HEK293T (cell line): Measurements from ENCODE around the gene KRTAP4-7.
"Not testable (repeated sequence)": the region's sequence is repeated elsewhere in the genome, so short reads cannot be mapped to it uniquely, and the experiment has no call there.

Experiments
- CTCF ChIA-PET: fragments of 350-600 bp; formaldehyde crosslinking; extraction: SDS; loops from one replicate; lab custom pipeline; 2021; ENCODE audit warnings: antibody characterized with exemption, inconsistent platforms; lab: Yijun Ruan, JAX
- POLR2A ChIA-PET: fragments of 350-600 bp; formaldehyde crosslinking; extraction: SDS; loops from one replicate; lab custom pipeline; 2020; ENCODE audit warnings: antibody characterized with exemption, inconsistent platforms; lab: Yijun Ruan, JAX
- DNase-seq: peaks from one replicate; pipeline ENCODE4 v3.0.0; 2012; ENCODE audit warnings: mixed read lengths; ENCODE audit errors: extremely low spot score
- ARNT ChIP-seq: fragments of 450-650 bp; IDR thresholded peaks from 2 replicates; pipeline ENCODE4 v1.6.1; 2017; ENCODE audit warnings: mild to moderate bottlenecking
- BHLHE40 ChIP-seq: fragments of 450-650 bp; IDR thresholded peaks from 2 replicates; pipeline ENCODE4 v1.6.1; 2016; ENCODE audit warnings: mild to moderate bottlenecking, moderate library complexity, borderline replicate concordance
- CTBP1 ChIP-seq: fragments of 450-650 bp; IDR thresholded peaks from 2 replicates; pipeline ENCODE4 v1.6.1; 2016; ENCODE audit warnings: borderline replicate concordance
- ELF4 ChIP-seq: fragments of 450-650 bp; IDR thresholded peaks from 2 replicates; pipeline ENCODE4 v1.6.1; 2017; ENCODE audit warnings: antibody characterized with exemption
- FOXA1 ChIP-seq: fragments of 450-650 bp; IDR thresholded peaks from 2 replicates; pipeline ENCODE4 v1.6.1; 2016; ENCODE audit warnings: mild to moderate bottlenecking
- FOXK2 ChIP-seq: fragments of 450-650 bp; IDR thresholded peaks from 2 replicates; pipeline ENCODE4 v1.6.1; 2016; ENCODE audit warnings: mild to moderate bottlenecking
- FOXM1 ChIP-seq: fragments of 450-650 bp; IDR thresholded peaks from 2 replicates; pipeline ENCODE4 v1.6.1; 2017; ENCODE audit warnings: mild to moderate bottlenecking, borderline replicate concordance
- HDGF ChIP-seq: fragments of 450-650 bp; IDR thresholded peaks from 2 replicates; pipeline ENCODE4 v1.6.1; 2017; ENCODE audit warnings: antibody characterized with exemption, borderline replicate concordance
- L3MBTL2 ChIP-seq: fragments of 450-650 bp; conservative IDR thresholded peaks from 2 replicates; pipeline ENCODE4 v1.6.1; 2016; ENCODE audit warnings: mild to moderate bottlenecking
- LEF1 ChIP-seq: fragments of 450-650 bp; IDR thresholded peaks from 2 replicates; pipeline ENCODE4 v1.6.1; 2017; ENCODE audit warnings: mild to moderate bottlenecking, borderline replicate concordance
- NFRKB ChIP-seq: fragments of 450-650 bp; IDR thresholded peaks from 2 replicates; pipeline ENCODE4 v1.6.1; 2016; ENCODE audit warnings: mild to moderate bottlenecking, moderate library complexity
- SP1 ChIP-seq: fragments of 450-650 bp; IDR thresholded peaks from 2 replicates; pipeline ENCODE4 v1.6.1; 2017
- SUZ12 ChIP-seq: fragments of 450-650 bp; IDR thresholded peaks from 2 replicates; pipeline ENCODE4 v1.6.1; 2016; ENCODE audit warnings: mild to moderate bottlenecking
- TARDBP ChIP-seq: fragments of 450-650 bp; IDR thresholded peaks from 2 replicates; pipeline ENCODE4 v1.6.1; 2016
- ZNF384 ChIP-seq: fragments of 450-650 bp; IDR thresholded peaks from 2 replicates; pipeline ENCODE4 v1.6.1; 2016
- TF ChIP-seq, protein P1 (sequence below): fragments of 450-650 bp; IDR thresholded peaks from 2 replicates; pipeline ENCODE4 v1.6.1; 2016

Gene KRTAP4-7

DNA sequence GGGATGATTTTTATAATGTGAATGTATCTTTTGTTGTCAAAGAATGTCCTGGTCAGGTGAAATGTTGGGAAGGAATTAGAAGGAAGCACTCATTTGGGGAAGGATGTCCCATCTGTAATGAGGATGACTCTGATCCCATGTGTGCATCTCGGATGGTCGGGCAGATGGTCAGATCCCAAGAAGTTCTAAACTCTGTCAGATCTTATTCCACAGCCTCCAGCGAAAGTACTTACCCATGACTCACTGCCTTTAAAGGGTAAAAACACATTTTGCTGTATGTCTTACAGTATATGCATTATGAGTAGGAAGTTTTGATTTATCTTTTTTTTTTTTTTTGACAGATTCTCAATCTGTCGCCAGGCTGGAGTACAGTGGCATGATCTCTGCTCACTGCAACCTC is 34.8 kb downstream of the KRTAP4-7 start:
- ChIA-PET POLR2A (no interaction called here), CTCF (no interaction called here)
- TF ChIP-seq, protein P1, sequence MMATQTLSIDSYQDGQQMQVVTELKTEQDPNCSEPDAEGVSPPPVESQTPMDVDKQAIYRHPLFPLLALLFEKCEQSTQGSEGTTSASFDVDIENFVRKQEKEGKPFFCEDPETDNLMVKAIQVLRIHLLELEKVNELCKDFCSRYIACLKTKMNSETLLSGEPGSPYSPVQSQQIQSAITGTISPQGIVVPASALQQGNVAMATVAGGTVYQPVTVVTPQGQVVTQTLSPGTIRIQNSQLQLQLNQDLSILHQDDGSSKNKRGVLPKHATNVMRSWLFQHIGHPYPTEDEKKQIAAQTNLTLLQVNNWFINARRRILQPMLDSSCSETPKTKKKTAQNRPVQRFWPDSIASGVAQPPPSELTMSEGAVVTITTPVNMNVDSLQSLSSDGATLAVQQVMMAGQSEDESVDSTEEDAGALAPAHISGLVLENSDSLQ, result no peak
- no peak for TF ChIP-seq FOXM1
- no peak for TF ChIP-seq FOXA1
- no peak for TF ChIP-seq ARNT
- TF ChIP-seq SUZ12, result no peak
- no peak for TF ChIP-seq CTBP1
- TF ChIP-seq ZNF384, result no peak
- no peak for TF ChIP-seq HDGF
- TF ChIP-seq L3MBTL2, result no peak
- TF ChIP-seq BHLHE40, result no peak
- no peak for TF ChIP-seq TARDBP
- no peak for TF ChIP-seq LEF1
- no peak for TF ChIP-seq ELF4
- TF ChIP-seq SP1, result no peak
- TF ChIP-seq NFRKB, result no peak
- no peak for TF ChIP-seq FOXK2
- DNase-seq, result no peak

DNA sequence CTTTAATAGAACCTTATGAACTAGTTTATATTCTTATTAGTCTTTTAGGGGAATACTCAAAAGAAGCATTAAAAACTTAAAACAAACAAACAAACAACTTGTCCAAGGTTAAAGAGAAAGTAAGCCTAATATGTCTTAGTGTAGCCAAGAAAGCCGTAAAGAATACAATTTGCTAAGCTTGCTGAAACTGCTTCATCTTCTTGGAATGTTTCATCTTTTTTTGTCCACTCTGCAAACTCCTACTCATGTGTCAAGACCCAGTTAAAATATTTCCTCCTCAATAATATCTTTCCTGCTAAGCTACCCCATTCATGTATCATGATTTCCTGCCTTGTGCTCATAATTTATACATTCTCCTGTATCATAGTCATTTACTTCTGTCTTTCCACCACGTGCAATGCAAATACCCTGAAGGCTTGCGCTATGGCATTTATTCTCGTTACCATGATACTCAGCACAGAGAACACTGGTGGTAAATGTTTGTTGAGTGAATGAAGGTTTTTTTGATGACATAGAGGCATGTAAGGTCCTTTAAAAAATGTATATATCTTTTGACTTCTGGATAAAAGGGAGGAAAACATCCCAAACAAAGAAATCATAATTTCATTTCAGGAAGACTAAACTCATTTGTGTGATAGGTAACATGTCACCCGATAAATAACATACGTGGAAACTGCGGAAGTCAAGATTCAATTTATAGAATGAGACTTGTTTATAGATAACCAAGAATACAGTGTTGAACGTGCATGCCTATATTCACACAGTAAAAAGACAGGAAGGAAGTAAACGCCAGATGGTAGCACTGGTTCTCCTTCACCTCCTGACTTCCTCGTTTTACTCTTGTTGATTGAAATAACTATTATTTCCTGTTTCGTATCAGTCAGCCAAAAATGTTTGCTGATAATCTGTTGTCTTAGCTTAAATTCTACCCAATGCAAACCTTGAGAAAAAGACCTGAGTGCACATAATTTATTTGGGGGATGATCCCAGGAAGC is 36.0 kb downstream of the KRTAP4-7 start:
- POLR2A ChIA-PET, DNase-seq, CTCF ChIA-PET: not testable (repeated sequence)

DNA sequence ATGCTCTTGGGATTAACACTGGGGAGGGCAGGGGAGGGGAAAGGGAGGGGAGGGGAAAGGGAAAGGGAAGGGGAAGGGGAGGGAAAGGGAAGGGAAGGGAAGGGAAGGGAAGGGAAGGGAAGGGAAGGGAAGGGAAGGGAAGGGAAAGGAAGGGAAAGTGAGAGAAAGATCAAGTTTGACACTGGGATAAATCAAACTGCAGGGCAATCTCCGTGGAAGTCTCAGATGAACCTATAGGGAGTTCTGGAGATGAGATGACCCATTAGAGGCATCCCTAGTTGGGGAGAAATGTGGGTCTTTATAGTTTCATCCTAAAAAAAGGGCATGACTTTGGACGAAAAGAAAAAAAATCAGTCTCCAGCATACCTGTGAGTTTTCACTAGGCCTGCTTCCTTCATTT is 37.8 kb downstream of the KRTAP4-7 start:
- ChIA-PET POLR2A (no interaction called here), CTCF (no interaction called here)
- DNase-seq, result no peak
- TF ChIP-seq LEF1 (no peak), SP1 (no peak), FOXA1 (no peak), ARNT (no peak), FOXM1 (no peak), FOXK2 (no peak), HDGF (no peak), L3MBTL2 (no peak), ELF4 (no peak), BHLHE40 (no peak), ZNF384 (no peak), SUZ12 (no peak), TARDBP (no peak), NFRKB (no peak), CTBP1 (no peak)
- TF ChIP-seq, protein P1, result no peak

DNA sequence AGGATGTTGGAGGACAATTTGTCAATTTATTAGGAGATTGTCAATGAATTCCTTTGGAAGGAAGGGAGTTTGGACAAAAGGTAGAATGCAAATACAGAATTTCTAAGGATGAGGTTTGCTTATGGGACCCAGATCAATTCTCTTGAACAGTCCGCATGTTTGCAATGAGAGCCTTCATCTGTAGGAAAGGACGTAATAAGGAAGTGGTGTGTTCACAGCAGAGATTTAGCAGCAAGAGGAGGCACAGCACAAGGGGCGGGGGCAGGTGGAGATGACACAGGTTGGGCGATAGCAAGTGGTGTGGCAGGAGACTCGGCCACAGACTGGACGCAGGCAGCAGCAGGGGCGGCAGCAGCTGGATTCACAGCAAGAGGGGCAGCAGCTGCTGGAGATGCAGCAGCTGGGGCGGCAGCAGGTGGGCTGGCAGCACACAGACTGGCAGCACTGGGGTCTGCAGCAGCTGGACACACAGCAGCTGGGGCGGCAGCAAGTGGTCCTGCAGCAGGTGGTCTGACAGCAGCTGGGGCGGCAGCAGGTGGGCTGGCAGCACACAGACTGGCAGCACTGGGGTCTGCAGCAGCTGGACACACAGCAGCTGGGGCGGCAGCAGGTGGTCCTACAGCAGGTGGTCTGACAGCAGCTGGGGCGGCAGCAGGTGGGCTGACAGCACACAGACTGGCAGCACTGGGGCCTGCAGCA is 39.5 kb downstream of the KRTAP4-7 start:
- CTCF ChIA-PET, POLR2A ChIA-PET, DNase-seq: not testable (repeated sequence)

DNA sequence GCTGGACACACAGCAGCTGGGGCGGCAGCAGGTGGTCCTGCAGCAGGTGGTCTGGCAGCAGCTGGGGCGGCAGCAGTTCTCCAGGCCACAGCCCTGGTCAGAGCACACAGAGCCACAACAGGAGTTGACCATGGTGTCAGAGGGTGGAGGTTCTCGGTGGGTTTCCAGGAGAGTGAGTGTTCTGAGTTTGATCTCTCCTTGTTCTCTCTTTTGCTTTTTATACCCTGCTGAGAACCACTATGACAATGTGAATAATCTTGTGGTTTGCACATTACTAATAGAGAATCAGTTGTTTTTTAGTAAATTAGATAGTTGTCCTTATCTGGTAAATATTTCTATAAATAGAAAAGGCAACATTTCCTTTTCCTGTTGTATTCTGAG is 40.0 kb downstream of the KRTAP4-7 start, which contains the start of gene KRTAP4-12:
Gene KRTAP4-12 (minus strand): TSS at position 192 of the 381 bp plus-strand sequence. CDS start 60 bp downstream, at position 132.
- CTCF ChIA-PET, DNase-seq, POLR2A ChIA-PET: not testable (repeated sequence)

DNA sequence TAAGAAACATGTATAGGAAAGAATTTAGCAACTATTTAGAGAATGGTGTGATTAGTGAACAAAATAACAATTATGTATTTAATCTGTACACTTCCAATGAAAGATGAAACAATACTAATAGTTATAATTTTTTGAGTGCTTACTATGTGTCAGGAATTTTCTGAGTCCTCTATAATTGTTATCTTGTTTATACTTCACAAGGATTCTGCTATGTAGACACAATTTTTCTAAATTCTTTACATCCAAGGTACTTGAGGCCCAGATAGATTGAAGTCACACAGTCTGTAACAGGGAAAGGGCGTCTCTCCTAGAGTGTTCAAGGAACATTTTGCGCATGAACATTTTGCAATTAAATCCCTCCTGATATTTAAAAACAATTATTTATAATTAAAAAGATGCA is 41.1 kb downstream of the KRTAP4-7 start:
- TF ChIP-seq BHLHE40 (no peak), TARDBP (no peak), NFRKB (no peak), ZNF384 (no peak), FOXA1 (no peak), LEF1 (no peak), ELF4 (no peak), SP1 (no peak)
- TF ChIP-seq, protein P1, result no peak
- ChIA-PET POLR2A (no interaction called here), CTCF (no interaction called here)
- DNase-seq, result no peak

DNA sequence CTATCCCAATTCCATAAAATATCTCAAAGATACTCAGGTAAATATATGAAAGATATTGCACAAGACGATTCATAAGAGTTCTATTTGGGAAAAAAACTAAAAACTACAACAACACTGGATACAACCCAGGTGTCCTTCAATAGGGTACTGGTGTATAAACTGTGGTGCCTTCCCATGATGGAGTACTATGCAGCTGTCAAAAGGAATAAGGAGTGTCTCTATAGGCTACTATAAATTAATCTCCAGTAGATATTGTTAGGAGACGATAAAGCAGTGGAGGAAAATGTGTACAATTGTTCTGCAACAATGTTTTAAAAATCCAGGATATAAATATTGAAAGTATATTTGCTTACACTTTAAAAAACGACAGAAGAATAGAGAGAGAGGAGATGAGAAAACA is 42.5 kb downstream of the KRTAP4-7 start:
- ChIA-PET CTCF (no interaction called here), POLR2A (no interaction called here)
- no peak for DNase-seq
- no peak for TF ChIP-seq CTBP1
- TF ChIP-seq, protein P1, result no peak
